Liver (tissue), 9 donors: ENCODE data around the gene TENM3. TPM values are rescaled to one million over a fixed set of nuclear protein-coding genes. Genes with fewer than 3 reads are reported as not detected.

ENCODE experiments used
- DNase-seq: peaks from one replicate; pipeline ENCODE4 v3.0.0-alpha.2; 2017; ENCODE audit warnings: low spot score
- H3K27ac ChIP-seq, 2 donors: one replicate each; pipeline ENCODE4 v1.7.0; 2013; ENCODE audit warnings: inconsistent platforms in 2 of 2, low read length in 2 of 2, control low read depth in 1 of 2, low read depth in 1 of 2, mild to moderate bottlenecking in 1 of 2
- H3K27me3 ChIP-seq, 4 donors: one replicate each; pipeline versions ENCODE4 v1.6.1 to v1.7.0; 2013; ENCODE audit warnings: low read length in 3 of 4, inconsistent platforms in 1 of 4, mild to moderate bottlenecking in 1 of 4, moderate library complexity in 1 of 4; ENCODE audit not compliant: control insufficient read depth in 4 of 4, insufficient read depth in 4 of 4
- H3K36me3 ChIP-seq, 4 donors: one replicate each; pipeline versions ENCODE4 v1.6.1 to v1.7.0; 2013; ENCODE audit warnings: low read length in 3 of 4, mild to moderate bottlenecking in 3 of 4, low read depth in 1 of 4, moderate library complexity in 1 of 4; ENCODE audit not compliant: control insufficient read depth in 4 of 4, insufficient read depth in 3 of 4
- H3K4me1 ChIP-seq, 4 donors: one replicate each; pipeline versions ENCODE4 v1.6.1 to v1.7.0; 2013; ENCODE audit warnings: low read length in 3 of 4, mild to moderate bottlenecking in 3 of 4, moderate library complexity in 1 of 4; ENCODE audit not compliant: control insufficient read depth in 4 of 4, insufficient read depth in 4 of 4
- H3K4me3 ChIP-seq, 3 donors: one replicate each; pipeline versions ENCODE4 v1.6.1 to v1.7.0; 2013; ENCODE audit warnings: low read length in 3 of 3, control low read depth in 1 of 3, low read depth in 1 of 3, mild to moderate bottlenecking in 1 of 3
- H3K9ac ChIP-seq, 2 donors: one replicate each; pipeline ENCODE4 v1.7.0; 2013; ENCODE audit warnings: low read length in 2 of 2, mild to moderate bottlenecking in 2 of 2, moderate library complexity in 2 of 2, control low read depth in 1 of 2, low read depth in 1 of 2
- H3K9me3 ChIP-seq, 4 donors: one replicate each; pipeline versions ENCODE4 v1.6.1 to v1.7.0; 2013; ENCODE audit warnings: low read length in 3 of 4; ENCODE audit not compliant: control insufficient read depth in 4 of 4
- EGR1 ChIP-seq, 2 donors: IDR thresholded peaks; 2 replicates each; pipeline ENCODE4 v1.6.1; 2016 to 2018; ENCODE audit warnings: antibody characterized with exemption in 2 of 2, low read depth in 2 of 2
- FOXA1 ChIP-seq: IDR thresholded peaks from 2 replicates; pipeline ENCODE4 v1.6.1; 2016; ENCODE audit warnings: antibody characterized with exemption
- FOXA2 ChIP-seq: IDR thresholded peaks from 2 replicates; pipeline ENCODE4 v1.6.1; 2016; ENCODE audit warnings: antibody characterized with exemption
- GABPA ChIP-seq, 2 donors: IDR thresholded peaks in 1 of 2; conservative IDR thresholded peaks in 1 of 2; 2 replicates each; pipeline ENCODE4 v1.6.1; 2016; ENCODE audit warnings: antibody characterized with exemption in 2 of 2, mild to moderate bottlenecking in 1 of 2, moderate library complexity in 1 of 2
- HNF4A ChIP-seq, 2 donors: conservative IDR thresholded peaks; 2 replicates each; pipeline ENCODE4 v1.6.1; 2016; ENCODE audit warnings: antibody characterized with exemption in 2 of 2, mild to moderate bottlenecking in 2 of 2
- HNF4G ChIP-seq: IDR thresholded peaks from 2 replicates; pipeline ENCODE4 v1.6.1; 2016; ENCODE audit warnings: antibody characterized with exemption
- JUND ChIP-seq, 2 donors: IDR thresholded peaks; 2 replicates each; pipeline ENCODE4 v1.6.1; 2016; ENCODE audit warnings: antibody characterized with exemption in 2 of 2
- NR2F2 ChIP-seq: IDR thresholded peaks from 2 replicates; pipeline ENCODE4 v1.6.1; 2016; ENCODE audit warnings: antibody characterized with exemption
- RAD21 ChIP-seq, 2 donors: IDR thresholded peaks; 2 replicates each; pipeline ENCODE4 v1.6.1; 2016; ENCODE audit warnings: antibody characterized with exemption in 2 of 2, mild to moderate bottlenecking in 2 of 2
- REST ChIP-seq: IDR thresholded peaks from 2 replicates; pipeline ENCODE4 v1.6.1; 2016; ENCODE audit warnings: antibody characterized with exemption, mild to moderate bottlenecking
- RXRA ChIP-seq, 2 donors: IDR thresholded peaks; 2 replicates each; pipeline ENCODE4 v1.6.1; 2017 to 2018; ENCODE audit warnings: antibody characterized with exemption in 2 of 2, mild to moderate bottlenecking in 1 of 2
- SP1 ChIP-seq: IDR thresholded peaks from 2 replicates; pipeline ENCODE4 v1.6.1; 2018; ENCODE audit warnings: antibody characterized with exemption, mild to moderate bottlenecking
- TAF1 ChIP-seq: conservative IDR thresholded peaks from 2 replicates; pipeline ENCODE4 v1.6.1; 2016; ENCODE audit warnings: antibody characterized with exemption, mild to moderate bottlenecking
- YY1 ChIP-seq: IDR thresholded peaks from 2 replicates; pipeline ENCODE4 v1.6.1; 2016; ENCODE audit warnings: antibody characterized with exemption, mild to moderate bottlenecking
- ZBTB33 ChIP-seq: IDR thresholded peaks from 2 replicates; pipeline ENCODE4 v1.6.1; 2016; ENCODE audit warnings: antibody characterized with exemption
- WGBS: extraction: QIAGEN DNeasy Blood & Tissue Kit; methylation state at CpG from one replicate; pipeline ENCODE4 v1.1.7; 2013; 5-methylcytosine and 5-hydroxymethylcytosine counted together
- polyA plus RNA-seq, 2 donors: library from polyadenylated mRNA; stranded (reverse) in 1 of 2; unstranded in 1 of 2; fragments of 200-250 nt in 1 of 2; fragments of >200 nt in 1 of 2; fragmentation: Nextera tagmentation in 1 of 2; extraction: Ambion mirVana in 1 of 2; gene quantifications; one replicate each; pipeline versions ENCODE4 v1.2.1 to v1.2.3, GENCODE V29; 2013 to 2015
- total RNA-seq, 2 donors: library from RNA; depleted of rRNA; stranded (reverse); fragments of >200 nt; gene quantifications; one replicate each; pipeline ENCODE4 v1.2.3, GENCODE V29; 2014
- TF ChIP-seq, protein P1 (sequence below): fragments of 150-350 bp; IDR thresholded peaks from 2 replicates; pipeline ENCODE4 v1.5.1; 2017; ENCODE audit warnings: improper control_type of control experiment, low read depth, low read length; ENCODE audit not compliant: missing input control
- TF ChIP-seq, protein P2 (sequence below): IDR thresholded peaks from 2 replicates; pipeline ENCODE4 v1.6.1; 2016; ENCODE audit warnings: antibody characterized with exemption
- TF ChIP-seq, protein P3 (sequence below): IDR thresholded peaks from 2 replicates; pipeline ENCODE4 v1.6.1; 2016; ENCODE audit warnings: antibody characterized with exemption
- donor health status: healthy.
- donor health status: healthy.
- donor health status: healthy.
- donor health status: healthy.
- donor health status: healthy.

TENM3 gene
- total and polyA plus RNA-seq, 4 donors = 0.32 to 16.8 (median 0.70) TPM

GRCh38 chr4:182429896-182430295, 186.7 kb downstream of the TENM3 start:
- Histone ChIP-seq H3K4me3 (no peak overlapping the region), H3K27me3 (peaks cover 0 to 3% (median 0%) of the 10 kb centered on the region in 4 donors), H3K27ac (no peak overlapping the region), H3K9ac (no peak overlapping the region), H3K4me1 (no peaks in the 10 kb centered on the region), H3K36me3 (no peaks in the 10 kb centered on the region), H3K9me3 (no peaks in the 10 kb centered on the region)
- DNase-seq = no peak
- 88% methylated on average over 8 of the region's 8 CpGs for WGBS
- TF ChIP-seq EGR1 (IDR thresholded peaks at IDR 0.05; ENCODE audit: low read depth in 2 of 2) (no peak), HNF4A (conservative IDR thresholded peaks at IDR 0.05) (no peak), RXRA (IDR thresholded peaks at IDR 0.05) (no peak), HNF4G (no peak), FOXA2 (no peak), GABPA (IDR thresholded peaks at IDR 0.05 in 1 of 2, conservative IDR thresholded peaks at IDR 0.05 in 1 of 2) (no peak), SP1 (no peak), RAD21 (IDR thresholded peaks at IDR 0.05) (no peak), FOXA1 (no peak), ZBTB33 (no peak), REST (no peak), TAF1 (no peak), YY1 (no peak), NR2F2 (no peak), JUND (IDR thresholded peaks at IDR 0.05) (no peak)
- TF ChIP-seq, protein P1, sequence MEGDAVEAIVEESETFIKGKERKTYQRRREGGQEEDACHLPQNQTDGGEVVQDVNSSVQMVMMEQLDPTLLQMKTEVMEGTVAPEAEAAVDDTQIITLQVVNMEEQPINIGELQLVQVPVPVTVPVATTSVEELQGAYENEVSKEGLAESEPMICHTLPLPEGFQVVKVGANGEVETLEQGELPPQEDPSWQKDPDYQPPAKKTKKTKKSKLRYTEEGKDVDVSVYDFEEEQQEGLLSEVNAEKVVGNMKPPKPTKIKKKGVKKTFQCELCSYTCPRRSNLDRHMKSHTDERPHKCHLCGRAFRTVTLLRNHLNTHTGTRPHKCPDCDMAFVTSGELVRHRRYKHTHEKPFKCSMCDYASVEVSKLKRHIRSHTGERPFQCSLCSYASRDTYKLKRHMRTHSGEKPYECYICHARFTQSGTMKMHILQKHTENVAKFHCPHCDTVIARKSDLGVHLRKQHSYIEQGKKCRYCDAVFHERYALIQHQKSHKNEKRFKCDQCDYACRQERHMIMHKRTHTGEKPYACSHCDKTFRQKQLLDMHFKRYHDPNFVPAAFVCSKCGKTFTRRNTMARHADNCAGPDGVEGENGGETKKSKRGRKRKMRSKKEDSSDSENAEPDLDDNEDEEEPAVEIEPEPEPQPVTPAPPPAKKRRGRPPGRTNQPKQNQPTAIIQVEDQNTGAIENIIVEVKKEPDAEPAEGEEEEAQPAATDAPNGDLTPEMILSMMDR = no peak
- TF ChIP-seq, protein P2, sequence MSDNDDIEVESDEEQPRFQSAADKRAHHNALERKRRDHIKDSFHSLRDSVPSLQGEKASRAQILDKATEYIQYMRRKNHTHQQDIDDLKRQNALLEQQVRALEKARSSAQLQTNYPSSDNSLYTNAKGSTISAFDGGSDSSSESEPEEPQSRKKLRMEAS = no peak
- TF ChIP-seq, protein P3, sequence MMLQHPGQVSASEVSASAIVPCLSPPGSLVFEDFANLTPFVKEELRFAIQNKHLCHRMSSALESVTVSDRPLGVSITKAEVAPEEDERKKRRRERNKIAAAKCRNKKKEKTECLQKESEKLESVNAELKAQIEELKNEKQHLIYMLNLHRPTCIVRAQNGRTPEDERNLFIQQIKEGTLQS = no peak
